Kidney (tissue), 14 donors: ENCODE results near the gene DKK1. TPM values are rescaled to one million over a fixed set of nuclear protein-coding genes. Genes with fewer than 3 reads are reported as not detected.

Experiments used
- DNase-seq, 5 donors: peaks; one replicate each; pipeline ENCODE4 v3.0.0-alpha.2; 2013 to 2020
- FAIRE-seq: peaks from 2 replicates; lab custom pipeline; 2012; peaks lifted over from hg19 to GRCh38; lab: Jason Lieb, UNC
- H3K27ac ChIP-seq, 2 donors: one replicate each; pipeline ENCODE4 v1.7.0; 2013; ENCODE audit warnings: low read depth in 2 of 2, low read length in 2 of 2, inconsistent platforms in 1 of 2
- H3K27me3 ChIP-seq: one replicate; pipeline ENCODE4 v1.7.1; 2013; ENCODE audit warnings: low read length, inconsistent platforms; ENCODE audit not compliant: control insufficient read depth, insufficient read depth
- H3K36me3 ChIP-seq, 3 donors: one replicate each; pipeline versions ENCODE4 v1.7.0 to v1.7.1; 2013; ENCODE audit warnings: low read length in 3 of 3, control low read depth in 1 of 3, inconsistent platforms in 1 of 3; ENCODE audit not compliant: insufficient read depth in 3 of 3, control insufficient read depth in 2 of 3
- H3K4me1 ChIP-seq, 3 donors: one replicate each; pipeline versions ENCODE4 v1.7.0 to v1.7.1; 2013; ENCODE audit warnings: low read length in 3 of 3, inconsistent platforms in 1 of 3, low read depth in 1 of 3; ENCODE audit not compliant: control insufficient read depth in 2 of 3, insufficient read depth in 2 of 3
- H3K4me3 ChIP-seq, 3 donors: one replicate each; pipeline versions ENCODE4 v1.7.0 to v1.8.1; 2013; ENCODE audit warnings: low read length in 3 of 3, control low read depth in 1 of 3, inconsistent platforms in 1 of 3
- H3K9ac ChIP-seq, 3 donors: one replicate each; pipeline versions ENCODE4 v1.7.0 to v1.7.1; 2013; ENCODE audit warnings: low read length in 3 of 3, control low read depth in 1 of 3, inconsistent platforms in 1 of 3
- H3K9me3 ChIP-seq, 3 donors: one replicate each; pipeline versions ENCODE4 v1.7.0 to v1.7.1; 2013; ENCODE audit warnings: low read length in 3 of 3, control low read depth in 1 of 3, inconsistent platforms in 1 of 3; ENCODE audit not compliant: control insufficient read depth in 2 of 3, insufficient read depth in 1 of 3
- intact Hi-C: fragments of 100-400 bp; cut with DNase I; formaldehyde crosslinking; loops from one replicate; pipeline ENCODE4 v1.11.1; 2022
- polyA plus RNA-seq: library from polyadenylated mRNA; stranded (reverse); fragments of 350-450 nt; fragmentation: Illumina TruSeq; extraction: RNeasy Lipid Tissue Mini Kit (QIAGEN cat#74804); gene quantifications from one replicate; pipeline ENCODE4 v1.2.3, GENCODE V29; 2014; ENCODE audit warnings: low read depth, low replicate concordance; ENCODE audit not compliant: insufficient read depth
- total RNA-seq: library from RNA; stranded (reverse); fragmentation: NEBNext Ultra II Directional; extraction: Animal tissue kit (Norgen Biotek cat#: 25700); gene quantifications from one replicate; pipeline ENCODE4 v1.2.1, GENCODE V29; 2021
- TF ChIP-seq, protein P1 (sequence below): IDR thresholded peaks from 3 replicates; pipeline ENCODE4 v1.5.1; 2012; ENCODE audit warnings: mild to moderate bottlenecking, moderate library complexity, borderline replicate concordance; ENCODE audit not compliant: insufficient read depth; ENCODE audit errors: extremely low read depth
- donor health status: control.
- donor health status: control.
- donor health status: control.
- donor health status: control.
- donor health status: control.
- donor health status: DM: yes; HTN: yes; CAD: no.
- donor health status: Normal renal cell carcinoma (clear cell type).

DKK1 gene
- total and polyA plus RNA-seq, 2 donors from 2014 or later: 1.5 TPM; not detected in 1

DNA sequence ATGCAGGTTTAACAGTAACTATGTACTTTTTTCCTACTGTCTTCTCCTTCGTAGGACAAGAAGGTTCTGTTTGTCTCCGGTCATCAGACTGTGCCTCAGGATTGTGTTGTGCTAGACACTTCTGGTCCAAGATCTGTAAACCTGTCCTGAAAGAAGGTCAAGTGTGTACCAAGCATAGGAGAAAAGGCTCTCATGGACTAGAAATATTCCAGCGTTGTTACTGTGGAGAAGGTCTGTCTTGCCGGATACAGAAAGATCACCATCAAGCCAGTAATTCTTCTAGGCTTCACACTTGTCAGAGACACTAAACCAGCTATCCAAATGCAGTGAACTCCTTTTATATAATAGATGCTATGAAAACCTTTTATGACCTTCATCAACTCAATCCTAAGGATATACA lies 2.4 kb downstream of the DKK1 start:
- intact Hi-C loops: no loop called here
- no peak overlapping the region for H3K27ac ChIP-seq
- peaks cover 0 to 8% (median 6%) of the 10 kb centered on the region in 3 donors for H3K4me1 ChIP-seq
- no peaks in the 10 kb centered on the region for H3K36me3 ChIP-seq
- no peaks in the 10 kb centered on the region for H3K9me3 ChIP-seq
- FAIRE-seq (no peak), DNase-seq (no peak)
- TF ChIP-seq, protein P1, sequence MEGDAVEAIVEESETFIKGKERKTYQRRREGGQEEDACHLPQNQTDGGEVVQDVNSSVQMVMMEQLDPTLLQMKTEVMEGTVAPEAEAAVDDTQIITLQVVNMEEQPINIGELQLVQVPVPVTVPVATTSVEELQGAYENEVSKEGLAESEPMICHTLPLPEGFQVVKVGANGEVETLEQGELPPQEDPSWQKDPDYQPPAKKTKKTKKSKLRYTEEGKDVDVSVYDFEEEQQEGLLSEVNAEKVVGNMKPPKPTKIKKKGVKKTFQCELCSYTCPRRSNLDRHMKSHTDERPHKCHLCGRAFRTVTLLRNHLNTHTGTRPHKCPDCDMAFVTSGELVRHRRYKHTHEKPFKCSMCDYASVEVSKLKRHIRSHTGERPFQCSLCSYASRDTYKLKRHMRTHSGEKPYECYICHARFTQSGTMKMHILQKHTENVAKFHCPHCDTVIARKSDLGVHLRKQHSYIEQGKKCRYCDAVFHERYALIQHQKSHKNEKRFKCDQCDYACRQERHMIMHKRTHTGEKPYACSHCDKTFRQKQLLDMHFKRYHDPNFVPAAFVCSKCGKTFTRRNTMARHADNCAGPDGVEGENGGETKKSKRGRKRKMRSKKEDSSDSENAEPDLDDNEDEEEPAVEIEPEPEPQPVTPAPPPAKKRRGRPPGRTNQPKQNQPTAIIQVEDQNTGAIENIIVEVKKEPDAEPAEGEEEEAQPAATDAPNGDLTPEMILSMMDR: no peak
- no peak overlapping the region for H3K4me3 ChIP-seq
- peaks cover 5% of the 10 kb centered on the region for H3K27me3 ChIP-seq
- H3K9ac ChIP-seq: no peak overlapping the region

DNA sequence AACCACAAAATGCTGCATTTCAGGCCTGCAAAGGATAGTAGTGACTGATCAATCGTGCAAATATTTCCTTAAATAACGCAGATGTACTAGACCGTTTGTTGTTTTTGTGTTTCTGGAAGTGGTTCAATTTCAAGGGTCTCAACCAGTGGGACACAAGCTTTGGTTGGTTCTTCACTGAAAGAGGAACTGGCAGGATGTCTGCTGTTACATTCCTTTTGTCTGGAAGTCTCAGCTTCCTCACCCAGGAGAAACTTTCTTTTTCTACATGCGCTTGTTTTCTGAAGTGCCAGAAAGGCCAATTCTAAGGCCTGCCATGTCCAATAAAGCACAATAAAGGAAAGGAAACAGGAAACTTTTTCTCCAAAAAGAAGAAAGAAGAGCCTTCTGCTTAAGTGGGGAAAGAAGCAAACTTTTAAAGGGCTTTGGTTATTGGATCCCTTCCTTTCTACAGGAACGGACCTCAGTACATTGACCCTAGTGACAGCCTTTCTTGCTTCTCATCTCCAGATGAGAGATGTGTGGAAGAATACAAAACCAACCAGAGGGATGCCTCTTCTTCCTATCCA lies 4.1 kb downstream of the DKK1 start:
- no peaks in the 10 kb centered on the region for H3K9me3 ChIP-seq
- peaks cover 2% of the 10 kb centered on the region for H3K27me3 ChIP-seq
- peaks cover 0 to 5% (median 5%) of the 10 kb centered on the region in 3 donors for H3K4me1 ChIP-seq
- intact Hi-C loops: no loop called here
- DNase-seq (no peak), FAIRE-seq (no peak)
- H3K36me3 ChIP-seq: no peaks in the 10 kb centered on the region
- no peak overlapping the region for H3K27ac ChIP-seq
- H3K9ac ChIP-seq: no peak overlapping the region
- TF ChIP-seq, protein P1: no peak
- no peak overlapping the region for H3K4me3 ChIP-seq

DNA sequence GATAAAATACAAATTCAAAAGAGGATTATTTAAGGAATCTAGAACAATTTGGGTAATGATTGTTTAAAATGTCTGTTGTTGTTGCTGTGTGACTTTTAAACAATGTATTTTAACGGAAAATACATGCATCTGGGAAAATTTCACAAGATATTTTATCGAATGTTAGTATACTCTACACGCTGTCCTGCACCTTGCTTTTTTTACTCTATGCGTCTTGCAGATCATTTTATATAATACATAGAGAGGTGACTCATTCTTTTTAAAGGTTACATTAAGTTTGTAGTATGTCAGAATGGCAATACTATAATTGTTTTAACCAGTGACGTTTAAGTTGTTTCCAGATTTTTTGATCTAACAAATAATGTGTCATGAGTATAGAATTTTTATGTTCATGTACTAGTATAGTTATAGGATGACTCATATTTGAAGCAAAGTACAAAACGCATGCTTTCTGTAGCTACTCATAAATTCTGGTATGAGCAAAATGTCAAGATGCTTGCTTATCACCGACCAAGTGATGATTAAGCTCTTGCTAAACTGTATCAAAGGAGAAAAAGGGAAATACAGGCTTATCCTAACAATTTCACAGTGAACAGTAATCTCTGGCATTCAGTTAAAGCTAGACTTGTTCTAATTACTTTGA lies 4.9 kb downstream of the DKK1 start:
- intact Hi-C loops: no loop called here
- TF ChIP-seq, protein P1: no peak
- Histone ChIP-seq H3K4me3 (no peak overlapping the region), H3K36me3 (no peaks in the 10 kb centered on the region), H3K27me3 (peaks cover 2% of the 10 kb centered on the region), H3K9ac (no peak overlapping the region), H3K27ac (no peak overlapping the region), H3K4me1 (peaks cover 0 to 4% (median 0%) of the 10 kb centered on the region in 3 donors), H3K9me3 (no peaks in the 10 kb centered on the region)
- no peak for DNase-seq
- FAIRE-seq: no peak
